Coronary artery (tissue), 2 donors: Measurements from ENCODE around the gene PFKL.

ENCODE experiments used
- DNase-seq: peaks from one replicate; pipeline ENCODE4 v3.0.0-alpha.2; 2017; ENCODE audit warnings: low spot score
- H3K27ac ChIP-seq, 2 donors: fragments of 200-600 bp; sonication (generic); one replicate each; pipeline ENCODE4 v1.5.1; 2016 to 2019
- H3K4me3 ChIP-seq: fragments of 200-600 bp; sonication (generic); 2 replicates; pipeline ENCODE4 v1.5.1; 2016; ENCODE audit warnings: mild to moderate bottlenecking, moderate library complexity
- CTCF ChIP-seq: fragments of 200-600 bp; sonication (generic); IDR thresholded peaks from one replicate; pipeline ENCODE4 v1.5.1; 2019; ENCODE audit warnings: antibody characterized with exemption

The PFKL gene

GRCh38 chr21:44260791-44261631, 38.8 kb upstream of the PFKL start:
- H3K27ac ChIP-seq = no peak overlapping the region
- no peak overlapping the region for H3K4me3 ChIP-seq
- no peak for TF ChIP-seq CTCF
- DNase-seq = no peak

- no peak within 1 kb of the TSS for H3K27ac ChIP-seq
- H3K4me3 ChIP-seq = no peak within 1 kb of the TSS
- TF ChIP-seq CTCF = no peak
- no peak for DNase-seq
Observed at GRCh38 chr21:44261675-44262295, 38.1 kb upstream of the PFKL start, which contains the start of gene DNMT3L. Gene DNMT3L, minus strand, starts transcription at chr21:44261897. Its CDS starts 638 bp downstream, at chr21:44261259.

- no peak for TF ChIP-seq CTCF
Observed at GRCh38 chr21:44262338-44263056, 37.4 kb upstream of the PFKL start.

GRCh38 chr21:44263221-44263760, 36.6 kb upstream of the PFKL start:
- no peak for DNase-seq

More at GRCh38 chr21:44262338-44263056, 37.4 kb upstream of the PFKL start:
- Histone ChIP-seq H3K4me3 (no peak overlapping the region), H3K27ac (no peak overlapping the region)
- DNase-seq = no peak

GRCh38 chr21:44263768-44264167, 36.1 kb upstream of the PFKL start:
- Histone ChIP-seq H3K4me3 (no peak overlapping the region), H3K27ac (no peak overlapping the region)
- TF ChIP-seq CTCF = no peak
- no peak for DNase-seq

More at GRCh38 chr21:44263221-44263760, 36.6 kb upstream of the PFKL start:
- Histone ChIP-seq H3K4me3 (no peak overlapping the region), H3K27ac (no peak overlapping the region)
- TF ChIP-seq CTCF = no peak

- TF ChIP-seq CTCF = no peak
- H3K27ac ChIP-seq = no peak overlapping the region
- DNase-seq = no peak
Observed at GRCh38 chr21:44265734-44266270, 34.1 kb upstream of the PFKL start.

More at GRCh38 chr21:44265734-44266270, 34.1 kb upstream of the PFKL start:
- no peak overlapping the region for H3K4me3 ChIP-seq
